Kidney tubule cell (primary cell): ENCODE data around the gene FBXO34.
"Not testable (repeated sequence)": the region's sequence is repeated elsewhere in the genome, so short reads cannot be mapped to it uniquely, and the experiment has no call there.

Experiments
- DNase-seq: peaks from one replicate; pipeline ENCODE4 v3.0.0-alpha.2; 2018; ENCODE audit warnings: low spot score

Gene FBXO34

DNA sequence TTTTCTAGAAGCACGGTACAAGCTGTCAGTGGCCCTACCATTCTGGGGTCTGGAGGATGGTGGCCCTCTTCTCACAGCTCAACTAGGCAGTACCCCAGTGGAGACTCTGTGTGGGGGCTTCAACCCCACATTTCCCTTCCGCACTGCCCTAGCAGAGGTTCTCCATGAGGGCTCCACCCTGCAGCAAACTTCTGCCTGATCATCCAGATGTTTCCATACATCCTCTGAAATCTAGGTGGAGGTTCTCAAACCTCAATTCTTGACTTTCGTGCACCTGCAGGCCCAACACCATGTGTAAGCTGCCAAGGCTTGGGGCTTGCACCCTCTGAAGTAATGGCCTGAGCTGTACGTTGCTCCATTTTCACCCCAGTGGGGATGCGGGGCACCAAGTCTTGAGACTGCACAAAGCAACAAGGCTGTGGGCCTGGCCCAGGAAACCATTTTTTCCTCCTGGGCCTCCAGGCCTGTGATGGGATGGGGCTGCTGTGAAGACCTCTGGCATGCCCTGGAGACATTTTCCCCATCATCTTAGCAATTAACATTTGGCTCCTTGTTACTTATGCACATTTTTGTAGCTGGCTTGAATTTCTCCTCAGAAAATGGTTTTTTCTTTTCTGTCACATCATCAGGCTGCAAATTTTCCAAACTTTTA, 41.3 kb downstream of the FBXO34 start:
- not testable (repeated sequence) for DNase-seq

DNA sequence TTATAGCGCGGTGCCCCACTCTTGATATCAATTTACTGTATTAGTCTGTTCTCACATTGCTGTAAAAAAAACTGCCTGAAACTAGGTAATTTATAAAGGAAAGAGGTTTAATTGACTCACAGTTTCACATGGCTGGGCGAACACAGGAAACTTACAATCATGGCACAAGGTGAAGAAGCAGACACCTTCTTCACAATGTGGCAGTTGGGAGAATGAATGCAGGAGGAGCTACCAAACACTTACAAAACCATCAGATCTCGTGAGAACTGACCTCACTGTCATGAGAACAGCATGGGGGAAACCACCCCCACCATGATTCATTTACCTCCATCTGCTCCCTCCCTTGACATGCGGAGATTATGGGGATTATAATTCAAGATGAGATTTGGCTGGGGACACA, 42.3 kb downstream of the FBXO34 start:
- peak; percentile 11 for DNase-seq

DNA sequence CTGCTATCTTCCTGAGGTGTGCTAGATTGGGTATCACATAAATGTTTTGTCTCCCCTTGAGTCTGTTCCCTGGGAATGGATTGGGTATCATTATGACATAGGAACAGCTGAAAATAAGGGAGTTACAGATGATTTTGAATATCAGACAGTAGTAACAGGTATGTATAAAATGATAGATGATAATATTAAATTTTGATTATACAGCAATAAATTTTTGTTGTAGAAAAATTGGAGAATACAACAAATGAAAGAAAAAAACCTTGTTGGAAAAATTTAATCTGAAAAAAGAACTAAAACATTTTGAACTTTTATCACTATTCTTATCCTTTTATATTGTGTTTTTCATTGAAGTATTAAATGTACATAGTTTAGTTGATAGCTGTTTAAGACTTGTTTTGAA, 43.2 kb downstream of the FBXO34 start:
- DNase-seq, result no peak

DNA sequence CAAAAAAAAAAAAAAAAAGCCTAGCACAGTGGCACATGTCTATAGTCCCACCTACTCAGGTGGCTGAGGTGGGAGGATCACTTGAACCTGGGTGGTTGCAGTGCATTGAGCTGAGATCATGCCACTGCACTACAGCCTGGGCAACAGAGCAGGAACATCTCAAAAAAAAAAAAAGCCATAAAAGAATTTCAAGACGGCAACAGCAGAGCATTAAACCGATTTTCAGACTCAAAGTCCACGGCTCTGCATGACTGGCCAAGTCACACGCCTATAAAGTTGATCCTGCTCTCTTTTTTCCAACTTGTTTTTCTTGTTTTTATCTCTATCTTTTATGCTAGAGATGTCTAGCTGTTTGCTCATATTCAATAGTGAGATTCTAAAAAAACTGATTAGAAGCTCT, 45.3 kb downstream of the FBXO34 start:
- peak; percentile 69 for DNase-seq

DNA sequence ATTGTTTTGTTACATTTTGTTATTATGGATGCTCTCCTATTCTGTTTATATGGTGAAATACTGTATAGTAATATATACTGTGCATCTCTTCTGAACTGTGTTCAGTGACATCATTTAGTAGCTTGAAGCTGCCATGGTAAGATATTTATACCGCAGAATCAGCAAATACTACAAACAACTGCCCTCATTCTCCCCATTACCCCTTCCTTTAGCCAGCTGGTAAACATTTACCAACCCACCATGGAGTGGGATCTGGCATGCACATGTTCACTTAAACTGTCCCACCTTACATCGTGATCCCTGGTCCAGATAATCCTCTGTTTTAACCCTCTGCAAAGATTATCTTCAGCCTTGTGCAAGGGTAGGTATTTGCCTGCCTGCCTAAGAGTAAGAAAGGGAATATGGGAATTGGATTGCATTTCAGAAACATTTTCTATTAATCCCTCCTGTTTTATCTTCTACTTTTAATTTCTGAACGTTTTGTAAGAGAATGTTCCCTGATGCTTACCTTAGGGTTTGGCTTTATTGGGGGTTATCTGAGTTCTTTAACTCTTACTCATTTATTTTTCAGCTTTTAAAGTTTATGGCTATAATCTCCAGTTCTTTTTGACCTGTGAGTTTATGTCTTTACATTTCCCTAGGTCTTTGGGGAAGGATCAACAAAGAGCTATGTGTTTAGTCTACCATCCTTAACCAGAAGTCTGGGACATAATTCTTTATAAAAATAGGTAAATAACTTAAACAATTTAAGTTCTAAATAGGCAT, 46.5 kb downstream of the FBXO34 start:
- no peak for DNase-seq

DNA sequence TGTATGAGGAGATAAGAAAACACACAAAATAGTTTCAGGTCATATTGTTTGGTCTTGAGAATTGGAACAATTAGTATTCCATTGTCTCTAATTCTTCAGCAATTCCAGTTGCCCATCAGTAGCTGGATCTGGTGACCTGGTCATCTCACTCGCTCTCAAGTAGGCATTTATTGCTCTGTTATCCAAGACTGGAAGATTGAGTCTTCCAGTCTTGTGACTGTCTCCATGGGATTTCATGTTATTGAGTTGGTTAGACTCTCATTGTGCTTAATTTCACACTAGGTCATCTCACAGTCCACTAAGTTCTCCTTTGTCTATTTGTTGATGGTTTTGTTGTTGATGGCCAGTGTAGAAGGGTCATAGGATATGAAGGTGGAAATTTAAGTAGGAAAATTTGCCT, 47.5 kb downstream of the FBXO34 start:
- DNase-seq, result no peak

DNA sequence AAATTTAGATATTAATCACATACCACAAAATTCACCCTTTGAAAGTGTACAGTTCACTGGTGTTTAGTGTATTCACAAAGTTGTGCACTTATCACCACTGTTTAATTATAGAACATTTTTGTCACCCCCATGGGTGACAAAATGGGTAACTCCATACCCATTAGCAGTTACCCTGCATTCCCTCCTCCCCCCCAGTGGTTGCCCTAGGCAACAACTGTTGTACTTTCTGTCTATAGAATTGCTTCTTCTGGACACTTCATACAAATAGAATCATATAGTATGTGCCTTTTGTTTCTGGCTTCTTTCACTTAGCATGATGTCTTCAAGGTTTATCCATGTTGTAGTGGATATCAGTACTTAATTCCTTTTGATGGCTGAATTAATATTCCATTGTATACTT, 52.7 kb downstream of the FBXO34 start:
- DNase-seq, result no peak

DNA sequence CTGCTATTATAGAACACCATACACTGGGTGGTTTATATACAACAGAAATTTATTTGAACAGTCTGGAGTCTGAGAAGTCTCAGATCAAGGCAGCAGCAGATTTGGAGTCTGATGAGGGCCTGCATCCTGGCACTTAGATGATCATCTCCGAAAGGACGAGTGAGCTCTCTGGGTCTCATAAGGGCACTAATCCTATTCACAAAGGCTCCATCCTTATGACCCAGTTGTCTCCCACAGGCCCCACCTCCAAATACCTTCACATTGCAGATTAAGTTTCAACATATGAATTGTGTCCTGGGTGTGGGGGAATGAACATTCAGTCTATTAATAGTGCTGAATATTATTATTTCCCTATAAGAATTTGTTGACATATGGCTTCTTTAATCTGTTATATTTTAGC, 53.6 kb downstream of the FBXO34 start:
- no peak for DNase-seq

DNA sequence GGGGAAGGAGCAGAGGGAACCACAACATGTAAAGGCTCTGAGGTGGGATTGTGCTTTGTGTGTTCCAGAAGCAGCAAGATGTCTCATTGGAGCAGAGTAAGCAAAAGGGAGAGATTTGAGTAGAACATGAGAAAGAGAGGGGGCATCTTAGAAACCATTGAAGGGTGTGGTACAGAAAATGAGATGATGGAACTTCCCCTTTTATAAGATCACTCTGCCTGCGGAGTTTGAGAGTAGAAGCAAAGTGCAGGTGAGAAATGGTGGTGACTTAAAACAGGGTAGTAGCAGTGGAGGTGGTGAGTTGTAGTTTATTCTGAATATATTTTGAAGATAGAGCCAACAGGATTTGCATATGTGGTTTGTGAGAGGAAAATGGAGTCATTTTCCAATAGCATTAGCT, 56.0 kb downstream of the FBXO34 start:
- DNase-seq, result no peak

DNA sequence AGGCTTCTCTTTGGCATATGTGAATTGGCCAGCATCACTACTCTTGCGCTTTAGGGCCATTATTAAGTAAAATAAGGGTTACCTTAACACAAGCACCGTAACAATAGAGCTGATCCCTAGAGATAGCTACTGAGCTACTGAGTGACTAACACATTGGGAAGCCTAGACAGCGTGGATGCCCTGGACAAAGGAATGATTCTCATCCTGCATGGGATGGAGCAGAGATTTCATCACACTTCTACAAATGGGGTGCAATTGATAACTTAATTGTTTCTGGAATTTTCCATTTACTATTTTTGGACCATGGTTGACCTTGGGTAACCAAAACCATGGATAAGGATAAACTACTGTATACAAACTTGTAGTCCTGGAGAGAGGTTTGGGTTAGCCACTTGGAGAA, 57.1 kb downstream of the FBXO34 start:
- DNase-seq, result peak; percentile 21

DNA sequence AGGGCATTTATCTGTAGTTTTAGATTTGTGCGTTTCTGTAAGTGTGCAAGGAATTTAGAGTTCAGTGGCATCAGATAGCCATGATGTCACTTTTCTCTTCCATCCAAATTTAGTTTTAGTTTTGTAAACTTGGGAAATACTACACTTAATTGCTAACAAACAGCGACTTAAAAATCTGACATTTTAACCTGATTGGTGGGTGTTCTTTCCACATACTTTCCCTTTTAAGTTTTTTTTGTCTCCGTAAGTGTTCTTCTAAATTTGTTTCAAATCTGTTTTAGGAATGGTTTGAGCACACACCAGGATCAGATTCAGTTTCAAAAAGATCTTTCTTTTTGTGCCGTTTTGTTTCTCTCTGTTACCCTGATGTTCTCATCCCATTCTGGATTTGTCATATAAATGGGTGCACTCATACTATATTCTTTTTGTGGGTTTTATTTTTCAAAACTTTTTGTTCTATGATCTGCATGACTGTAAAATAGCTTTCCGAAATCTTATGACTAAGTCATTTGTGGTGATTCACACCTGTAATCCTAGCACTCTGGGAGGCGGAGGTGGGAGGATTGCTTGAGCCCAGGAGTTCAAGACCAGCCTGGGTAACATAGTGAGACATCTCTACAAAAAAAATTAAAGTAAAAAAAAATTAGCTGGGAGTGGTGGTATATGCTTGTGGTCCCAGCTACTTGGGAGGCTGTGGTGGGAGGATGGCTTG, 58.9 kb downstream of the FBXO34 start:
- DNase-seq, result peak; percentile 12

DNA sequence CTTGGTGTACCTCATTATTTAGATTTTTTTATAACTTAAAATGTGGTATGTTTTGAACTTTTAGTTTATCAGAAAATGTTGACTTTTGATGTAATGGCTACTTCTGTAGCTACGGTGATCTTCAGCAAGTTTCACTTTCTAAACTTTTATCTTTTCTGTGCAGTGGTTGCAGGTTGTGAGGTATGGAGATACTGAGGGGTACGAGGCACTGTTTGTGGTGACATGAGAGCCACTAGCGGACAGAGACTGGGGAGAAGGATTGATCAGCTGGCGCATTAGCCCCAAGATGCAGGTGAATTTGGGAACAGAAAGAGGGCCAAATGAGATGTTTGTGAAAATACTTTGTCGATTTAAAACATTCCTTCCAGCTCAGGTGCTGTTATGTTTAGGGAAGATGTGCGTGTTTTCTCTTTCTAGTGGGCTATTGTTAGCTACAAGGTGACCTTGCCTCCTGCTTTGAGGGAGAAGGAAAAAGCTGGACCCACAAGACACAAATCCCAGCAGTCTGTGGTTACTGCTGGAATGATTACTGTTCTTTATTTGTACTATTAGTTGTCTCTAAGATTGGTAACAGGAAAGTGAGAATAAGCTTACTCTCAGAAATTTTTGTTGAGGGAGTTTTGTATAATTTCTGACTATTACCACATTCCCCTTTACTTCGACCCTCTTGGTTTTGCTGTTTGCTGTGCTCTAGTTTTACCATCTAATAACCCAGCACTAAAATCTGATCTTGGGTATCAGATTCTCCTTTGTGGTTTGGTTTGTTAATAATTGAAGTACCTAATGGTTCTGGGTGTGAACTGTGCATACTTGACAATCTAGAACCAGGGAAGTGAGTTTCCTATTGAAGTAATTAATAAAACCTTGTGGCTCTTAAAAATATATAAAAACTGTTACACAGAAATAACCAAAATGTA, 61.7 kb downstream of the FBXO34 start:
- peak; percentile 43 for DNase-seq

DNA sequence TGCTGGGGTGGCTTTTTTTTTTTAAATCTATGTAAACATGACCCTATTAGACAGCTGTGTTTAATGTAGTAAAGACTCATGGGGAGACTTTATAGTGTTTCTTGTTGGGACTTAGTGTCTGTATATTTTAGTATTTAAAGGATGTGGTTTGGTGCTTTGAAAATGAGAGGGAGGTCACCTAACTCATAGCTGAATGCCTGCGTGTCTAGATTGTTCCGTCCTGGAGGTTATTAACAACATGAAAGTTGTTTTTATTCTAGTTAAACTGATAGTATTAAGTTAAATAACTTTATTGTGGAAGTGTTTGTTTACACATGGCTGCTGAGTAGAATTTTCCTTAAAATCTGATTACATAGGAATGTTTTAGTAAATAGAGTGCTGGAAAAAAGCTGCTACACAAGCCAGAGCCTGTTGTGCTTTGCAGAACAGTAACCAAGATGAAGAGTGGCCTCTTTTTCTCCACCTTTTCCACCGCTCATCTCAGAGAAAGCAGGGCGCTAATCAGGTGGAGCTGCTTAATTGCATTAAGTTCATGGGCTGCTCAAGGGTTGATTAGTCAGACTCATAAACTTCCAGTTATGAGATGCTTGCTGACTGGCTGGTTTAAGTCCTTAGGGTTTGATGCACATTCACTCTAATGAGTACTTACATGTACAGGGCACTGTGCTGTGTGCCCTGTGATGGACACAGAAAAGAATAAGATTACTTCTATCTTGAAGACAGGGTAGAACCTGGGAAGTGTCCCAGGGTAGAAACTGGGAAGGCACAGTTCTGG, 62.7 kb downstream of the FBXO34 start:
- DNase-seq, result peak; percentile 15

DNA sequence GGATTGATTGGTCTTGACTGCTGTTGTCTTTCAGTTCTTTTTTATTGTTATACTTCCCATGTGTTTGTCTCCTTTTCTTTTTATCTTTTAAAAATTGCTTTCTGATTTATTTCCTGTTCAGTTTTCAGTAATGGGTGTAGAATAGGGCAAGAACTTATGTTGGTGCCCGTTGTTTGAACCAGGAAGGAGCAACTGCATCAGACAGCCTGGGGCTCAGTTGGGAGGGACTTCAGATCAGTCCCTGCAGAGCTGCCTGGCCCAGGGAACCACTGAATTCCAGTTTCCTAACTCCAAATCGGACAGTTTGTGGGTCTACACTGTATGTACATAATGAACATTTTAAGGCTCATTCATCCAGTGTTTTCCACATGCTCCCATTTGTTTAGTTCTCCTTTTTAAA, 64.9 kb downstream of the FBXO34 start:
- peak; percentile 40 for DNase-seq

DNA sequence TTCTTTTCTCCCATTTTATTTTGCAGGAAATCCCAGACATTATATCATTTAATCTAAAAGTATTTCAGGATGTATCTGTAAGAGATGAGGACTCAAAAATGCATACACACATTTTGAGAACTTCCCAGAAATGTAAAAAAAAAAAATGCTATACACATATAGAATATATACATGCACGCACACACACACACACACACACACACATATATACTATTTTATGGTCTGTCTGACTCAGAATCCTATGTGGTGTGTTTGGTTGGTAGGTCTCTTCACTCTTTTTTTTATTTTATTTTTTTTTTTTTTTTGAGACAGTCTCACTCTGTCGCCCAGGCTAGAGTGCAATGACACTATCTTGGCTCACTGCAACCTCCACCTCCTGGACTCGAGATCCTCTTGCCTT, 65.5 kb downstream of the FBXO34 start:
- DNase-seq, result no peak

DNA sequence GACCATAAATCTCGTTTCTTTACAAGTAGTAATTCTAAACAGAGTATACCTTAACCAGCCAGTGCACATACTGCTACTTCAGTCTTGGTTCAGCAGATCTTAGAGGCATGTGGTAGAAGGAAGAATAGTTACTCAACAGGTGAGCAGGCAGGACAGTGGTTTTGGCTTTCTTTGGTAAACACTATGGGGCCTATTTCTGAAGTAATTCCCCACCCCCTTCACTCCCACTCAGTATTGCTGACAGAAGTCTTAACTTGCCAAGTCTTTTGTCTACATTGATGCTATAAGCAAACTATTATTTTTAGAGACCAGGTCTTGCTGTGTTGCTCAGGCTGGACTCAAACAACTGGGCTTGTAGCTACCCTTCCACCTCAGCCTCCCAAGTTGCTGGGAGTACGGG, 68.5 kb downstream of the FBXO34 start:
- peak; percentile 21 for DNase-seq

DNA sequence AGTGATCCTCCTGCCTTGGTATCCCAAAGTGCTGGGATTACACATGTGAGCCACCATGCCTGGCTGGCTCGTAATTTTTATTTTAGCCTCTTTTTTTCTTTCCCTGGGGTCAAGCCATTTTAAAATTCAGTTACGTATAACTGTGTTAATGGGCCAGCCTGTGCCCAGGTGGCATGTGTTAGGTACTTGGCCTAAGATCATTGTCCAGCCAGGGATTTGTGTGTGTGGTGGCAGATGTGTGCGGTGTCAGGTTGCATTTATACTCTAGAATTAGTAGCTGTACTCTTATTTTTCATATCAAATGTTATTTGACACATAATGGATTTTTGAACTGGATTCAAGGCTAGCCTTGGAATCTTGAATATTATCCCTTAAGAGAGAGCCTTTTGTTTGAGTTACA, 69.3 kb downstream of the FBXO34 start:
- no peak for DNase-seq

DNA sequence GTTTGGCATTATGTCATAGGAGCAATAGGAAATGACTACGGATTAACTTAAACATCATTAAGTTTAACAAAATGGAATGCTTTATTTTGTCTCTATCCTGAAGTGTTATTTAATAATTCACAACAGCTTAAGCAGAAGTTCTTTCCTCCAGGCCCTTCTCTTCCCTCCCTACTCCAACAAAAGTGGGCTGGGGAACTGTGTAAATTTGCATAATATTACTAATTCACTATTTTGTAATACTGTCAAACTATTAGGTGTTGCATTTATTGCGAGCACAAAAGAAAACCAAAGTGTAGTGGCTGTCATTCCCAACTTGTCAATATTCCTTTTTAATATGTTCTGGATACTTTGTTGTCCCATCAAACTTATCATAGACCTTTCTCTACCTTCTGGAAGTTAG, 70.6 kb downstream of the FBXO34 start:
- DNase-seq, result no peak

DNA sequence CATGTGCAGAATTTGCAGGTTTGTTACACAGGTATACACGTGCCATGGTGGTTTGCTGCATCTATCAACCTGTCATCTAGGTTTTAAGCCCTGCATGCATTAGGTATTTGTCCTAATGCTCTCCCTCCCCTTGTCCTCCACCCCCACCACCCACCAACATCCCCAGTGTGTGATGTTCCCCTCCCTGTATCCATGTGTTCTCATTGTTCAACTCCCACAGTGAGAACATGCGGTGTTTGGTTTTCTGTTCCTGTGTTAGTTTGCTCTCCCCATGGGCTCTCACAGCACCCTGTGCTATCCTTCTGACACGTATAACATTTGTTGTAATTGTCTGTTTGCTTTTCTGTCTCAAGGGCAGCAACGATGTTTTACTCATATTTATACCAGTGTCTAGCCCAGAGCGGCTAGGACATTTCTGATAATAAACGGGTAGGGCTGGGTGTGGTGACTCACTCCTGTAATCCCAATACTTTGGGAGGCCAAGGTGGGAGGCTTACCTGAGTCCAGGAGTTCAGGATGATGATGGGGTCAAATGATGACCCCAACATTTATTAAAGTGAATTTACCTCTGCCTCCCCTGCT, 73.5 kb downstream of the FBXO34 start:
- DNase-seq, result not testable (repeated sequence)

DNA sequence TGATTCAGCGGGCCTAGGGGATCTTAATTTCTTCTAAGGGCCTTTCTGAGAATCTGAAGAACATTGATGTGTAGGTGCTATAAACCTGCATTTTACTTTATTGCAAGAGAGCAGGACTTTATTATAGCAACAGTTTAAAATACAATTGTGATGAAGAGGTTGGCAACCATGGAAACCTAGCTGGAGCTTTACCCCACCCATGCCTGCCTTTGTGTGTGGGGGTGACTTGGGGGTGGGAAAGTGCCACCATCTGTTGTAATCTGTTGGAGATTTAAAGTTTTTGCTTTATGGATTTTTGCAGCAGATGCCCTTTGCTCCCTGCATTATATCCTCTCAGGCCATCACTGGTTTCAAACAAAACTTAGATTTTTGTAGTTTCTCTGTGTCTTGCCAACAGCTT, 75.8 kb downstream of the FBXO34 start:
- DNase-seq, result no peak

DNA sequence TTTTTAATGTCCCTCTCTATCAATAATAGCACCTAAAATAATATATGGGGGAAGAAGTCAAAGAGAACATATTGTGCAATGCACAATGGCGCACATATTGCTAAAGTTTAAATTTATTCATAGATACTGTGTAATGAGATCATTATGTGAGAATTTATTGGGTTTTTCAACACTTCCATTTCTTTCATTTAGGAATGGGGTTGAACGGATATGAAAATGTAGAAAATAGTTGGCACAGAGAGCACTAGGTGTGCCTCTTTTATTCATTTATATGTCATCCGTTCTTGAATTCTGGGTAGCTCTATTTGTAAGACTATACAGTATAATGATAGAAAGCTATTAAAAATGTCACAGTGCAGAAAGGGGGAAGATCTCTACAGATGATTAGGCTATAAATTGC, 76.5 kb downstream of the FBXO34 start:
- no peak for DNase-seq
